ENCODE results near the gene C9orf152. TPM values are rescaled to one million over a fixed set of nuclear protein-coding genes. Genes with fewer than 3 reads are reported as not detected.

Gene C9orf152
- total and polyA plus RNA-seq, 2 of the 13 experiments (the other 11 are each of a cell fraction or from before 2014, with no cell fraction given), result 0.24 to 0.48 TPM

DNA sequence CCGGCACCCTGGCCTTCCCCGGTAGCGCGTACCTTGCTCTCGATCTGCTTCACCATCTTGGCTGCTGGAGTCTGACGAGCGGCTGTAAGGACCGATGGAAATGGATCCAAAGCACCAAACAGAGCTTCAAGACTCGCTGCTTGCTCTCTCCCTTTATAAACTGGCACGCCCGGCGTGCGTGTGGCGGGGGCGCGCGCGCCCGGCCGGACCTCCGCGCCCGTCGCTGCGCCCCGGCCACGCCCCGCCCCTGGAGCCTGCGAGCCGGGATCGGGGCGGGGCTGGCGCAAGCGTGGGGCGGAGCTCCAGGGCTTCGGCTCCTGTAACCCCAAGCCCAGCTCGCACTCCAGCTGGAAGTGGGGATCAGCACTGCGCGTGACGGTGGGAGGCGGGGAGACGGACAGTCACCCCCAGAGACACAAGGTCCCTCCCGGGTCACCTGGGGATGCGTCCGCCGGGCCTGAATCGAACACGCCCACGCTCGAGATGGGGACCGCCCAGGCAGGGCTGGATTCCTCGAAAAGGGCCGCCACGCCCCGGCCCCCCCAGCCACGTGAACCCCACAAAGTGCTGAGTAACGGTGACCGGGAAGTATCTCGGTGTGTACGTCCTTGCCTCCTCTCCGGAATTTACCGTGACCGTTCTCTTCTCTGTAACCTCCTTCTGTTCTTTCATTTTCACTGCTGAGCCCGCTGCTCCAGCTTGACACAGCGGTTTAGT lies 48.6 kb upstream of the C9orf152 start, which contains the start of gene TXN (continued):
- TF ChIP-seq, protein P1, sequence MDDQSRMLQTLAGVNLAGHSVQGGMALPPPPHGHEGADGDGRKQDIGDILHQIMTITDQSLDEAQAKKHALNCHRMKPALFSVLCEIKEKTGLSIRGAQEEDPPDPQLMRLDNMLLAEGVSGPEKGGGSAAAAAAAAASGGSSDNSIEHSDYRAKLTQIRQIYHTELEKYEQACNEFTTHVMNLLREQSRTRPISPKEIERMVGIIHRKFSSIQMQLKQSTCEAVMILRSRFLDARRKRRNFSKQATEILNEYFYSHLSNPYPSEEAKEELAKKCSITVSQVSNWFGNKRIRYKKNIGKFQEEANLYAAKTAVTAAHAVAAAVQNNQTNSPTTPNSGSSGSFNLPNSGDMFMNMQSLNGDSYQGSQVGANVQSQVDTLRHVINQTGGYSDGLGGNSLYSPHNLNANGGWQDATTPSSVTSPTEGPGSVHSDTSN (CRISPR knock-in tag; IDR thresholded peaks at IDR 0.05; ENCODE audit: borderline replicate concordance), result no peak
- TF ChIP-seq EEA1 (CRISPR knock-in tag; IDR thresholded peaks at IDR 0.05; ENCODE audit: borderline replicate concordance), result no peak
- no peak for TF ChIP-seq HNRNPH1 (optimal IDR thresholded peaks at IDR 0.05; ENCODE audit: low read depth, low read length)
- TF ChIP-seq GATAD2A (CRISPR knock-in tag; IDR thresholded peaks at IDR 0.05), result no peak; the same call in 1 of the 2 replicates
- TF ChIP-seq ZNF569 (CRISPR knock-in tag; IDR thresholded peaks at IDR 0.05; ENCODE audit: borderline replicate concordance), result no peak
- TF ChIP-seq, protein P2, sequence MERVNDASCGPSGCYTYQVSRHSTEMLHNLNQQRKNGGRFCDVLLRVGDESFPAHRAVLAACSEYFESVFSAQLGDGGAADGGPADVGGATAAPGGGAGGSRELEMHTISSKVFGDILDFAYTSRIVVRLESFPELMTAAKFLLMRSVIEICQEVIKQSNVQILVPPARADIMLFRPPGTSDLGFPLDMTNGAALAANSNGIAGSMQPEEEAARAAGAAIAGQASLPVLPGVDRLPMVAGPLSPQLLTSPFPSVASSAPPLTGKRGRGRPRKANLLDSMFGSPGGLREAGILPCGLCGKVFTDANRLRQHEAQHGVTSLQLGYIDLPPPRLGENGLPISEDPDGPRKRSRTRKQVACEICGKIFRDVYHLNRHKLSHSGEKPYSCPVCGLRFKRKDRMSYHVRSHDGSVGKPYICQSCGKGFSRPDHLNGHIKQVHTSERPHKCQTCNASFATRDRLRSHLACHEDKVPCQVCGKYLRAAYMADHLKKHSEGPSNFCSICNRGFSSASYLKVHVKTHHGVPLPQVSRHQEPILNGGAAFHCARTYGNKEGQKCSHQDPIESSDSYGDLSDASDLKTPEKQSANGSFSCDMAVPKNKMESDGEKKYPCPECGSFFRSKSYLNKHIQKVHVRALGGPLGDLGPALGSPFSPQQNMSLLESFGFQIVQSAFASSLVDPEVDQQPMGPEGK (CRISPR knock-in tag; IDR thresholded peaks at IDR 0.05), result peak; percentile 92
- TF ChIP-seq, protein P3, sequence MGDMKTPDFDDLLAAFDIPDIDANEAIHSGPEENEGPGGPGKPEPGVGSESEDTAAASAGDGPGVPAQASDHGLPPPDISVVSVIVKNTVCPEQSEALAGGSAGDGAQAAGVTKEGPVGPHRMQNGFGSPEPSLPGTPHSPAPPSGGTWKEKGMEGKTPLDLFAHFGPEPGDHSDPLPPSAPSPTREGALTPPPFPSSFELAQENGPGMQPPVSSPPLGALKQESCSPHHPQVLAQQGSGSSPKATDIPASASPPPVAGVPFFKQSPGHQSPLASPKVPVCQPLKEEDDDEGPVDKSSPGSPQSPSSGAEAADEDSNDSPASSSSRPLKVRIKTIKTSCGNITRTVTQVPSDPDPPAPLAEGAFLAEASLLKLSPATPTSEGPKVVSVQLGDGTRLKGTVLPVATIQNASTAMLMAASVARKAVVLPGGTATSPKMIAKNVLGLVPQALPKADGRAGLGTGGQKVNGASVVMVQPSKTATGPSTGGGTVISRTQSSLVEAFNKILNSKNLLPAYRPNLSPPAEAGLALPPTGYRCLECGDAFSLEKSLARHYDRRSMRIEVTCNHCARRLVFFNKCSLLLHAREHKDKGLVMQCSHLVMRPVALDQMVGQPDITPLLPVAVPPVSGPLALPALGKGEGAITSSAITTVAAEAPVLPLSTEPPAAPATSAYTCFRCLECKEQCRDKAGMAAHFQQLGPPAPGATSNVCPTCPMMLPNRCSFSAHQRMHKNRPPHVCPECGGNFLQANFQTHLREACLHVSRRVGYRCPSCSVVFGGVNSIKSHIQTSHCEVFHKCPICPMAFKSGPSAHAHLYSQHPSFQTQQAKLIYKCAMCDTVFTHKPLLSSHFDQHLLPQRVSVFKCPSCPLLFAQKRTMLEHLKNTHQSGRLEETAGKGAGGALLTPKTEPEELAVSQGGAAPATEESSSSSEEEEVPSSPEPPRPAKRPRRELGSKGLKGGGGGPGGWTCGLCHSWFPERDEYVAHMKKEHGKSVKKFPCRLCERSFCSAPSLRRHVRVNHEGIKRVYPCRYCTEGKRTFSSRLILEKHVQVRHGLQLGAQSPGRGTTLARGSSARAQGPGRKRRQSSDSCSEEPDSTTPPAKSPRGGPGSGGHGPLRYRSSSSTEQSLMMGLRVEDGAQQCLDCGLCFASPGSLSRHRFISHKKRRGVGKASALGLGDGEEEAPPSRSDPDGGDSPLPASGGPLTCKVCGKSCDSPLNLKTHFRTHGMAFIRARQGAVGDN (CRISPR knock-in tag; IDR thresholded peaks at IDR 0.05), result peak; percentile 84
- TF ChIP-seq ZNF550 (CRISPR knock-in tag; IDR thresholded peaks at IDR 0.05; ENCODE audit: borderline replicate concordance), result no peak
- TF ChIP-seq, protein P4, sequence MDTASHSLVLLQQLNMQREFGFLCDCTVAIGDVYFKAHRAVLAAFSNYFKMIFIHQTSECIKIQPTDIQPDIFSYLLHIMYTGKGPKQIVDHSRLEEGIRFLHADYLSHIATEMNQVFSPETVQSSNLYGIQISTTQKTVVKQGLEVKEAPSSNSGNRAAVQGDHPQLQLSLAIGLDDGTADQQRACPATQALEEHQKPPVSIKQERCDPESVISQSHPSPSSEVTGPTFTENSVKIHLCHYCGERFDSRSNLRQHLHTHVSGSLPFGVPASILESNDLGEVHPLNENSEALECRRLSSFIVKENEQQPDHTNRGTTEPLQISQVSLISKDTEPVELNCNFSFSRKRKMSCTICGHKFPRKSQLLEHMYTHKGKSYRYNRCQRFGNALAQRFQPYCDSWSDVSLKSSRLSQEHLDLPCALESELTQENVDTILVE (CRISPR knock-in tag; IDR thresholded peaks at IDR 0.05), result no peak; the same call in 1 of the 2 replicates
- TF ChIP-seq FOXC1 (CRISPR knock-in tag; IDR thresholded peaks at IDR 0.05; ENCODE audit: borderline replicate concordance), result 0 out of 2 replicates have a peak, but pooled peaks have one; percentile 59
- no peak for TF ChIP-seq KAT7 (CRISPR knock-in tag; IDR thresholded peaks at IDR 0.05; ENCODE audit: borderline replicate concordance)
- TF ChIP-seq MIER2 (CRISPR knock-in tag; IDR thresholded peaks at IDR 0.05), result 0 out of 2 replicates have a peak, but pooled peaks have one; percentile 33
- no peak for TF ChIP-seq ZNF383 (CRISPR knock-in tag; IDR thresholded peaks at IDR 0.05; ENCODE audit: borderline replicate concordance)
- no peak for TF ChIP-seq AHR (CRISPR knock-in tag; IDR thresholded peaks at IDR 0.05)
- TF ChIP-seq AGO2 (optimal IDR thresholded peaks at IDR 0.05; ENCODE audit: low read depth, low read length), result no peak
- TF ChIP-seq RXRB (CRISPR knock-in tag; IDR thresholded peaks at IDR 0.05; ENCODE audit: borderline replicate concordance), result peak; percentile 44; the same call in 1 of the 2 replicates
- TF ChIP-seq HOXD1 (CRISPR knock-in tag; IDR thresholded peaks at IDR 0.05), result no peak; the same call in 1 of the 2 replicates
- TF ChIP-seq PCBP1 (IDR thresholded peaks at IDR 0.05; ENCODE audit: borderline replicate concordance, low read depth, low read length), result no peak
- TF ChIP-seq ZNF235 (CRISPR knock-in tag; IDR thresholded peaks at IDR 0.05; ENCODE audit: borderline replicate concordance), result peak; percentile 2; the same call in 1 of the 2 replicates
- no peak for TF ChIP-seq ZNF674 (CRISPR knock-in tag; IDR thresholded peaks at IDR 0.05; ENCODE audit: low read depth)

All from HepG2 (cell line).